ENCODE measurements around the gene USP9Y.
A peak's percentile ranks its signal among the peaks of the same experiment; 100 is the strongest.

The USP9Y gene

GRCh38 chrY:12793999-12794398 is 93.0 kb downstream of the USP9Y start:
- DNase-seq (ENCODE audit: low read depth) = no peak

GRCh38 chrY:12808046-12808445 is 107.0 kb downstream of the USP9Y start:
- DNase-seq (ENCODE audit: low read depth) = no peak

DNA sequence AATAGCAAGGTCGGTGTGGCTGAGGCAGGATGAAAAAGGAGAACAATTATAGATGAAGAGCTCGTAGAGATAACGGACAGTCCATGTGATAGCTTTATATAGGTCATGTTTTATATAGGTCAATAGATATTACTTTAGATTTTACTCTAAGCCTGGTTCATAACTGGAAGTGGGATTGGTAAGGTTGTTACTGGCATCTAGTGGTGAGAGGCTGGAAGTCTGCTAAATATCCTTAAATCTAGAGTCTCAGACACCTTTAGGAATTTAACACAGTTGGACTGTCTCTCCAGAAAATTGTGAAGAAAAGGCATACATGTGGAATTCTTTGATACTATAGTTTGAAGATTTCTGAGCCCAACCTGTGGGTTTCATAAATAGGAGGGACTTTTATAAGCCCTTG is 108.0 kb downstream of the USP9Y start:
- DNase-seq (ENCODE audit: low read depth) = no peak

GRCh38 chrY:12823408-12823807 is 122.4 kb downstream of the USP9Y start:
- DNase-seq (ENCODE audit: low read depth) = no peak

GRCh38 chrY:12826791-12827190 is 125.8 kb downstream of the USP9Y start:
- DNase-seq (ENCODE audit: low read depth) = no peak

DNA sequence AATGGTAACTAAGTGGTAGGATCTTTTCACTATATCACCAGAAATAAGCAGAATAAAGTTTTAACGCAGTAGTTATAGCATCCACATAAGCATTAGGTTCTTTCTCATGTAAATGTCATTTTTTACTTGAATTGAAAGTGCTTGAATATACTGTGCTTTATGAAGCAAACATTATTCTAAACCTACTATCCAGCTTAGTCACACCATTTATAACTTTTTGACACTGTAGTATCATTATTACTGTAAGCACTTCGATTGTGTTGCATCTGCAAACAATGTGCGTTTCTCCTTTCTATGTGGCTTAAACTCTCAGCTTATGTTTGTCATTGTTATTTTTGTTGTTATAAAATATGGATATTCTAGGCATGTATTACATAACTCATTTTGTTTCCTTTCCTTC is 132.3 kb downstream of the USP9Y start:
- no peak for DNase-seq (ENCODE audit: low read depth)

DNA sequence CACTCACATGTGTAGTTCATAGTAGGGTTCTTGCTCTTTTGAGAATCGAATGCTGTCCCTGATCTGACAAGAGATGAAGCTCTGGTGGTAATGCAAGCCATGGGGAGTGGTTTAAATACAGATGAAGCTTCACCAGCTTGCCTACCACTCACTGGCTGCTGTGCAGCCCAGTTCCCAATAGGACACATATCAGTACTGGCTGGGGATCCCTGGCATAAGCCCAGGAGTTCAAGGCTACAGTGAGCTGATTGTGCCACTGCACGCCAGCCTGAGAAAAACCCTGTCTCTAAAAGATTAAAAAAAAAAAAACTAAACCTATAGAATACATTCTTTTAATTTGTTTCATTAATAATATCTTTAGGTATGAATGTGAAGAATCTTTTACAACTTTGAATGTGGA is 136.5 kb downstream of the USP9Y start:
- DNase-seq (ENCODE audit: low read depth) = no peak

- no peak for DNase-seq (ENCODE audit: low read depth)
These were observed 140.3 kb downstream of the USP9Y start for GRCh38 chrY:12841368-12841767.

DNA sequence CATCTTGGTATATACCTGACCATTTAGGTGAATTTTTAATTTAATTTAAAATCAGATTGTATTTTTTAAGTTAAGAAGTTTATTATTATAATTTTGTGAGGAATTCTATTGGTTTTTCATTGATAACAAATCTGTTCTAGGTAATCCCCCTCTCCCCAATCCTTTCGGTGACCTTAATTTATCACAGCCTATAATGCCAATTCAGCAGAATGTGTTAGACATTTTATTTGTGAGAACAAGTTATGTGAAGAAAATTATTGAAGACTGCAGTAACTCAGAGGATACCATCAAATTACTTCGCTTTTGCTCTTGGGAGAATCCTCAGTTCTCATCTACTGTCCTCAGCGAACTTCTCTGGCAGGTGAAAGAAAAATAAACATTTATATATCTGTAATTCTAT is 145.8 kb downstream of the USP9Y start:
- DNase-seq (ENCODE audit: low read depth) = no peak

DNA sequence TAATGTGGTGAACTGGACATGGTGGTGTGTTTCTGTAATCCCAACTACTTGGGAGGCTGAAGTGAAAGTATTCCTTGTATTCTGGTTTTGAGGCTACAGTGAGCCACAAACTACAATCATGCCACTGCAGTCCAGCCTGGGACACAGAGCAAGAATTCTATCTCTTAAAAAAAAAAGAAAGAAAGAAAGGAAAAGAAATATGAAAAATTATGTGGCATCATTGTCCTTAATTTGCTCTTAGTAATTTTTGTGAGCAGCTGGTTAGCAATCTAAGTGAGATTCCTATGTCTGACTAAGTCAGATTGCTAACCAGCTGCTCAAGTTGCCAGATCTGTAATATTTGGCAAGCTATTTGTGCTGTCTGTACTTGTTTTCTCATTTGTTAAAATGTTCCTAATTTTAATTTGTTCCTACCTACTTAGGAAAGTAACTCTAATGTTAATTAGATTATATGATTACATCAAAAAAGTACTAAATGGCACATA is 154.8 kb downstream of the USP9Y start:
- DNase-seq (ENCODE audit: low read depth) = no peak

DNA sequence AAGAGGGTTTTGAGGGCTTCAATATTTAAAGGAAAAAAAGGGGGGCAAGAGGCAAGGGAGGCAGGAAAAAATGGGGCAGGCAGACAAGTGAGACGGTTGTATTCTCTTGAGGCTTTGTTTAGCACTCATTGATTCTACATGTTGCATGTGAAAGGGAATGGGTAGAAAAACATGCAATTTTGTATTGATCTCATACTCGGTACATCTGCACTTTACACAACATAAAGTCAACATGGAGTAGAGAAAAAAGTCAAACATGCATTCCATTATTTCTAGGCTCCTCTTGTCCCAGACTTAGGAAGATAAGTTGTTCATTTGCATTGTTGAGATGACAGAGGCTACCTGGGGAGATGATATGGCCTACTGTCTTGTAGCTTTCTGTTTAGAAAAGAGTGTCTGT is 166.9 kb downstream of the USP9Y start:
- DNase-seq (ENCODE audit: low read depth) = no peak

GRCh38 chrY:12896973-12897372 is 195.9 kb downstream of the USP9Y start:
- DNase-seq (ENCODE audit: low read depth) = no peak

DNA sequence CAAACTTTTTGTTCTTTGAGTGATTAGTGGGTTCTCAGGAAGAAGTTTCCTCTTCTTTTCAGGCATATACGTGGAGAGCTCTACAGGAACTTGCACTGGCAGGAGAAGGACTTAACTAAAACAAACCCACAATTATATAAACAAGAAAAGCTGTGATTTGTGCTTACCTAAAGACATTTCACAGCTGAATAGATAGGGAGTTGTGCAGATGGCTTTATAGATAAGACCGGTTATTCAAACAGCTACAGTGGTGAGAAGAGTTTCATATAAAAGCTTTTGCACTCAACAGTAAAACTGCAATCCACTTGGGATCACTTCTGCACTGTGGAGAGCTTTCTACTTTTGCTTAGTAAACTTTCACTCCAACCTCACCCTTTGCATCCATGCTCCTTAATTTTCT is 197.6 kb downstream of the USP9Y start:
- DNase-seq (ENCODE audit: low read depth) = no peak

GRCh38 chrY:12904618-12905516 is 203.8 kb downstream of the USP9Y start, which contains the start of gene DDX3Y:
DDX3Y (plus strand) TSS chrY:12904868; CDS start chrY:12904937, 69 bp downstream.
- peak; percentile 70 for DNase-seq (ENCODE audit: low read depth)

DNA sequence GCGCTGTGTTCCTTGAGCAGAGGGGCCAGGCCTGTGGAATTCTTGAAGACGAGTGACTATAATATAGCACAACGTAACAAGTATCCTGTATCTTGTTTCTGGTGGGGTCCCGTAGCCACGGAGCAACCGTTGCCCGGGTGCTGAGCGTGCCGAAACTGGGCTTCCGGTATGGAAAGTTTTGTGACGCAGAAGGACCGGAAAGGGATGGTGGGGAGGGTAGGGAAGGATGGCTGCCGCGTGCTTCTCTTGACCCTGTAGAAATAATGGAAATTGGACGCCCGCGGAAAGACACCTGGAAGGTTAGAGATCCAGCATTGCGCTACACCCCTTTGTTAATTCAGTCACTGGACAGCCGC is 204.5 kb downstream of the USP9Y start:
- peak; percentile 58 for DNase-seq (ENCODE audit: low read depth)

DNA sequence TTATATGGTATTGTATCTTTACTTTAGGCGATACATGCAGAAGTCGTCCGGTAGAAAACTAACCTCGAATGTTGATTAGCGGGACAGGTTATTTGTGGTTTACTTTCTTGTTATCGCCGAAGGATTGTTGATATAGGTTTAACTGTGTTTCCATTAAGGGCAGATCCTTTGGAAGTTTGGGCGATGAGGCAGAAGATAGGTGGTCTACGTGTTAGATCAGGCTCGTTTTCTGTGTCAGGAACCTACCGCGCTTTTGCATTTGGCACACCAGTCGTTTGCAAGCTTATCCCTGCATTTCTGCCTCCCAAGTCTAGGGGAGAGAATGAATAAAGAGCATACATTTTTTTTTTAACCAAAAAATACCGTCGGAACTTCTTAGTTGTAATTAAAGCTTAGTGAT is 204.9 kb downstream of the USP9Y start:
- no peak for DNase-seq (ENCODE audit: low read depth)

Measured in activated T-cell treated with anti-CD3 and anti-CD28 coated beads for 48 hours (primary cell).